ENCODE data around the gene MAN1C1. TPM values are rescaled to one million over a fixed set of nuclear protein-coding genes. Genes with fewer than 3 reads are reported as not detected.

MAN1C1 gene
- total RNA-seq, 1 experiment from 2014 or later = 1.5 TPM

GRCh38 chr1:25740071-25740470, 123.5 kb downstream of the MAN1C1 start:
- ChIA-PET POLR2A (no interaction called here), CTCF (no interaction called here)
- no peak for ATAC-seq

GRCh38 chr1:25742316-25742715, 125.7 kb downstream of the MAN1C1 start:
- Histone ChIP-seq H3K4me3 (ENCODE audit: low read depth in 2 of 2, low read length in 2 of 2) (no peak overlapping the region), H3K27me3 (ENCODE audit: control insufficient read depth, insufficient read depth, low read length) (0 out of 2 replicates have a peak, but pooled peaks cover 2% of the 10 kb centered on the region), H3K36me3 (ENCODE audit: control insufficient read depth, insufficient read depth, low read length) (no peaks in the 10 kb centered on the region), H3K9me3 (ENCODE audit: control insufficient read depth, insufficient read depth, low read depth, low read length) (no peaks in the 10 kb centered on the region), H3K4me1 (ENCODE audit: control insufficient read depth, insufficient read depth, low read length) (peaks cover 5% of the 10 kb centered on the region; the same call in 1 of the 2 replicates), H3K27ac (ENCODE audit: low read length) (no peak overlapping the region)
- CTCF ChIA-PET = no interaction called here
- no TSS peak for BruUV-seq (replicated peaks)
- DNase-seq (ENCODE audit: low read depth, low spot score) (no peak), ATAC-seq (no peak)
- TF ChIP-seq POLR2AphosphoS5 (IDR thresholded peaks at IDR 0.05; ENCODE audit: low read depth, low read length) (no peak), TCF7L2 (IDR thresholded peaks at IDR 0.05; ENCODE audit: low read depth, low read length) (no peak)
- intact Hi-C loops (cut with micrococcal nuclease; ENCODE audit: unreplicated experiment) (no loop called here), in situ Hi-C loops (cut with HindIII; ENCODE audit: low pct_unique_long_range_greater_than_20kb, low sequenced_read_pairs) (no loop called here)
- POLR2A ChIA-PET = interaction anchor here (0.6 kb wide), 1 partner anchor 187 kb away, joined by 3 read pairs; no protein-coding TSS in a partner anchor

More at GRCh38 chr1:25740071-25740470, 123.5 kb downstream of the MAN1C1 start:
- Histone ChIP-seq H3K36me3 (ENCODE audit: control insufficient read depth, insufficient read depth, low read length) (no peaks in the 10 kb centered on the region), H3K27ac (ENCODE audit: low read length) (no peak overlapping the region), H3K9me3 (ENCODE audit: control insufficient read depth, insufficient read depth, low read depth, low read length) (no peaks in the 10 kb centered on the region), H3K27me3 (ENCODE audit: control insufficient read depth, insufficient read depth, low read length) (0 out of 2 replicates have a peak, but pooled peaks cover 2% of the 10 kb centered on the region), H3K4me1 (ENCODE audit: control insufficient read depth, insufficient read depth, low read length) (peaks cover 5% of the 10 kb centered on the region; the same call in 1 of the 2 replicates), H3K4me3 (ENCODE audit: low read depth in 2 of 2, low read length in 2 of 2) (no peak overlapping the region)
- TF ChIP-seq CTCF (IDR thresholded peaks at IDR 0.05) = no peak
- TF ChIP-seq REST (IDR thresholded peaks at IDR 0.05; ENCODE audit: insufficient read depth in 1 of 2, low read depth in 2 of 2, low read length in 1 of 2) = no peak
- TF ChIP-seq TCF7L2 (IDR thresholded peaks at IDR 0.05; ENCODE audit: low read depth, low read length) = no peak
- no peak for TF ChIP-seq POLR2AphosphoS5 (IDR thresholded peaks at IDR 0.05; ENCODE audit: low read depth, low read length)
- no peak for TF ChIP-seq SIN3A (IDR thresholded peaks at IDR 0.05; ENCODE audit: borderline replicate concordance, insufficient read depth, low read depth, low read length)
- in situ Hi-C loops (cut with HindIII; ENCODE audit: low pct_unique_long_range_greater_than_20kb, low sequenced_read_pairs) = no loop called here
- DNase-seq (ENCODE audit: low read depth, low spot score) = no peak
- BruUV-seq (replicated peaks) = no TSS peak
- intact Hi-C loops (cut with micrococcal nuclease; ENCODE audit: unreplicated experiment) = no loop called here
